Epithelial cell of esophagus (primary cell): ENCODE results near the gene RFFL.

Experiments
- DNase-seq: peaks from one replicate; pipeline ENCODE4 v3.0.0; 2010; ENCODE audit warnings: low read depth
- H3K4me3 ChIP-seq: 2 replicates; pipeline ENCODE4 v1.5.1; 2011; ENCODE audit warnings: mild to moderate bottlenecking, low read length, control low read depth
- CTCF ChIP-seq: IDR thresholded peaks from 2 replicates; pipeline ENCODE4 v1.5.1; 2011; ENCODE audit warnings: low read depth, mild to moderate bottlenecking, low read length, control low read depth, inconsistent platforms; ENCODE audit not compliant: insufficient read depth; ENCODE audit errors: missing control alignments

RFFL gene

GRCh38 chr17:34999456-34999855 lies 64.1 kb downstream of the RFFL start:
- no peak overlapping the region for H3K4me3 ChIP-seq
- DNase-seq, result no peak
- no peak for TF ChIP-seq CTCF

- DNase-seq, result peak; percentile 76
- H3K4me3 ChIP-seq, result no peak overlapping the region
- peak; percentile 98 for TF ChIP-seq CTCF
Observed at GRCh38 chr17:34998205-34998604, 65.3 kb downstream of the RFFL start.

GRCh38 chr17:34997355-34997862 lies 66.1 kb downstream of the RFFL start:
- no peak for TF ChIP-seq CTCF
- no peak overlapping the region for H3K4me3 ChIP-seq
- no peak for DNase-seq

GRCh38 chr17:34996422-34997285 lies 66.9 kb downstream of the RFFL start:
- H3K4me3 ChIP-seq, result no peak overlapping the region
- TF ChIP-seq CTCF, result no peak
- DNase-seq, result no peak

GRCh38 chr17:34993031-34993430 lies 70.5 kb downstream of the RFFL start:
- no peak overlapping the region for H3K4me3 ChIP-seq
- no peak for TF ChIP-seq CTCF
- DNase-seq, result no peak

- DNase-seq, result no peak
- no peak overlapping the region for H3K4me3 ChIP-seq
- no peak for TF ChIP-seq CTCF
Observed at GRCh38 chr17:34991606-34992005, 71.9 kb downstream of the RFFL start.
